PC-3 (cell line): ENCODE measurements around the gene CNTLN. TPM values are rescaled to one million over a fixed set of nuclear protein-coding genes. Genes with fewer than 3 reads are reported as not detected.

Source experiments
- ATAC-seq: fragments of 200-7000 bp; cut with Tn5 transposase; 2 replicates; pipeline ENCODE4 v1.9.1; 2020; ENCODE audit warnings: mild to moderate bottlenecking, moderate library complexity
- BruUV-seq: library from RNA; stranded (reverse); fragments of 400-500 nt; replicated peaks from 2 replicates; lab custom pipeline; 2021; lab: Mats Ljungman, UMichigan
- CTCF ChIA-PET: fragments of 300-600 bp; sonication (Branson Sonifier 250); formaldehyde crosslinking; loops from one replicate; lab custom pipeline; 2022; ENCODE audit warnings: antibody characterized with exemption; lab: Charles Lee
- POLR2A ChIA-PET: fragments of 300-600 bp; sonication (Branson Sonifier 250); formaldehyde crosslinking; loops from one replicate; lab custom pipeline; 2022; ENCODE audit warnings: antibody characterized with exemption; ENCODE audit not compliant: unreplicated experiment; lab: Charles Lee
- DNase-seq: peaks from one replicate; pipeline ENCODE4 v3.0.0-alpha.2; 2015
- H2AFZ ChIP-seq: fragments of 300-600 bp; sonication (generic); 2 replicates; pipeline ENCODE4 v1.6.0; 2016; ENCODE audit warnings: antibody characterized with exemption, low read length
- H3F3A ChIP-seq: fragments of 300-600 bp; sonication (generic); one replicate; pipeline ENCODE4 v1.6.0; 2017; ENCODE audit warnings: antibody characterized with exemption, low read length, control low read depth, mild to moderate bottlenecking; ENCODE audit not compliant: unreplicated experiment
- H3K27ac ChIP-seq: fragments of 300-600 bp; sonication (generic); 2 replicates; pipeline ENCODE4 v1.5.1; 2016; ENCODE audit warnings: mild to moderate bottlenecking, low read length
- H3K27me3 ChIP-seq: fragments of 300-600 bp; sonication (generic); 2 replicates; pipeline ENCODE4 v1.6.1; 2016; ENCODE audit warnings: low read length, mixed read lengths
- H3K36me3 ChIP-seq: fragments of 300-600 bp; sonication (generic); 2 replicates; pipeline ENCODE4 v1.6.1; 2016; ENCODE audit warnings: low read depth, mixed run types, low read length, mixed read lengths
- H3K4me1 ChIP-seq: fragments of 300-600 bp; sonication (generic); 2 replicates; pipeline ENCODE4 v1.5.1; 2016; ENCODE audit warnings: low read length; ENCODE audit not compliant: insufficient read depth
- H3K4me2 ChIP-seq: fragments of 300-600 bp; sonication (generic); 2 replicates; pipeline ENCODE4 v1.6.0; 2016; ENCODE audit warnings: low read length
- H3K4me3 ChIP-seq: fragments of 300-600 bp; sonication (generic); 2 replicates; pipeline ENCODE4 v1.5.1; 2016; ENCODE audit warnings: mild to moderate bottlenecking, low read length, mixed read lengths
- H3K79me2 ChIP-seq: fragments of 300-600 bp; sonication (generic); 2 replicates; pipeline ENCODE4 v1.6.1; 2017; ENCODE audit warnings: low read length, mixed read lengths
- H3K9ac ChIP-seq: fragments of 300-600 bp; sonication (generic); 2 replicates; pipeline ENCODE4 v1.6.0; 2016; ENCODE audit warnings: mild to moderate bottlenecking, low read length
- H3K9me2 ChIP-seq: fragments of 300-600 bp; sonication (generic); replicated peaks from 2 replicates; pipeline ENCODE4 v1.6.1; 2016; ENCODE audit warnings: mixed run types, low read length, mixed read lengths
- H3K9me3 ChIP-seq: fragments of 300-600 bp; sonication (generic); 2 replicates; pipeline ENCODE4 v1.6.1; 2016; ENCODE audit warnings: low read length, mixed read lengths
- H4K20me1 ChIP-seq: fragments of 300-600 bp; sonication (generic); 2 replicates; pipeline ENCODE4 v1.6.1; 2016; ENCODE audit warnings: low read length, mixed read lengths
- EZH2 ChIP-seq: fragments of 300-600 bp; sonication (generic); IDR thresholded peaks from one replicate; pipeline ENCODE4 v1.6.1; 2017; ENCODE audit warnings: antibody characterized with exemption, mild to moderate bottlenecking, low read length; ENCODE audit not compliant: unreplicated experiment
- EZH2phosphoT487 ChIP-seq: fragments of 300-600 bp; sonication (generic); IDR thresholded peaks from 2 replicates; pipeline ENCODE4 v1.6.1; 2018; ENCODE audit warnings: mild to moderate bottlenecking, antibody characterized with exemption, low read length, borderline replicate concordance
- intact Hi-C: fragments of 100-400 bp; cut with micrococcal nuclease; formaldehyde crosslinking; loops from 2 replicates; pipeline ENCODE4 v1.9.0; 2023
- total RNA-seq: library from RNA; depleted of rRNA; stranded (reverse); fragments of >200 nt; gene quantifications from 2 replicates; pipeline ENCODE4 v1.2.3, GENCODE V29; 2014
- TF ChIP-seq, protein P1 (sequence below): fragments of 300-600 bp; sonication (generic); conservative IDR thresholded peaks from 2 replicates; pipeline ENCODE4 v1.5.1; 2017; ENCODE audit warnings: antibody characterized with exemption, low read depth, mild to moderate bottlenecking, low read length

CNTLN gene
- total RNA-seq, 1 experiment from 2014 or later, result 6.9 TPM

DNA sequence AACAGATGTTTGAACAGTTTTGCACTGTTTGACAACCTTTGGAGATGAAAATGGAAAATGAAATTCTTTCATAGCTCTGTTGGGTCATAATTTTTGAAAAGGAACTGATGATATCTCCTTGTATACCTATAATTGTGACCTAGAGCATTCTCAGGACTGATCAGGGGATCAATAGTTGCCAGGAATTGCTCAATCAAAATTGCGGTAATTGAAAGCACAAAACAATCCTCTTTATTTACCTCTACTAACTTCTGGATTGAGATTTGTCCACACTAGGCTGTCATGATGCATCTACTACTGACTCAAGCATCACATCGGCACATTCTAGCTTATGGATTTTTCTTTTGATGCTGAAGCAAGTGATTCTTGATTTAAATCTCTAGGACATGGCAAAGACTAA is 4.1 kb upstream of the CNTLN start:
- Histone ChIP-seq H3K4me1 (peaks cover 17% of the 10 kb centered on the region), H3K9me3 (no peaks in the 10 kb centered on the region), H3K36me3 (no peaks in the 10 kb centered on the region), H3K27ac (no peak overlapping the region), H3K4me3 (no peak overlapping the region), H3K9me2 (no peaks in the 10 kb centered on the region), H3K9ac (no peak overlapping the region), H3K79me2 (peaks cover 7% of the 10 kb centered on the region), H2AFZ (no peak overlapping the region), H3K4me2 (no peak overlapping the region), H3K27me3 (no peaks in the 10 kb centered on the region), H3F3A (no peaks in the 10 kb centered on the region), H4K20me1 (no peaks in the 10 kb centered on the region)
- ChIA-PET POLR2A (no interaction called here), CTCF (no interaction called here)
- ATAC-seq, result no peak
- no TSS peak for BruUV-seq
- intact Hi-C loops, result no loop called here
- no peak for DNase-seq
- TF ChIP-seq EZH2phosphoT487 (no peak), EZH2 (no peak)
- TF ChIP-seq, protein P1, sequence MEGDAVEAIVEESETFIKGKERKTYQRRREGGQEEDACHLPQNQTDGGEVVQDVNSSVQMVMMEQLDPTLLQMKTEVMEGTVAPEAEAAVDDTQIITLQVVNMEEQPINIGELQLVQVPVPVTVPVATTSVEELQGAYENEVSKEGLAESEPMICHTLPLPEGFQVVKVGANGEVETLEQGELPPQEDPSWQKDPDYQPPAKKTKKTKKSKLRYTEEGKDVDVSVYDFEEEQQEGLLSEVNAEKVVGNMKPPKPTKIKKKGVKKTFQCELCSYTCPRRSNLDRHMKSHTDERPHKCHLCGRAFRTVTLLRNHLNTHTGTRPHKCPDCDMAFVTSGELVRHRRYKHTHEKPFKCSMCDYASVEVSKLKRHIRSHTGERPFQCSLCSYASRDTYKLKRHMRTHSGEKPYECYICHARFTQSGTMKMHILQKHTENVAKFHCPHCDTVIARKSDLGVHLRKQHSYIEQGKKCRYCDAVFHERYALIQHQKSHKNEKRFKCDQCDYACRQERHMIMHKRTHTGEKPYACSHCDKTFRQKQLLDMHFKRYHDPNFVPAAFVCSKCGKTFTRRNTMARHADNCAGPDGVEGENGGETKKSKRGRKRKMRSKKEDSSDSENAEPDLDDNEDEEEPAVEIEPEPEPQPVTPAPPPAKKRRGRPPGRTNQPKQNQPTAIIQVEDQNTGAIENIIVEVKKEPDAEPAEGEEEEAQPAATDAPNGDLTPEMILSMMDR, result no peak

DNA sequence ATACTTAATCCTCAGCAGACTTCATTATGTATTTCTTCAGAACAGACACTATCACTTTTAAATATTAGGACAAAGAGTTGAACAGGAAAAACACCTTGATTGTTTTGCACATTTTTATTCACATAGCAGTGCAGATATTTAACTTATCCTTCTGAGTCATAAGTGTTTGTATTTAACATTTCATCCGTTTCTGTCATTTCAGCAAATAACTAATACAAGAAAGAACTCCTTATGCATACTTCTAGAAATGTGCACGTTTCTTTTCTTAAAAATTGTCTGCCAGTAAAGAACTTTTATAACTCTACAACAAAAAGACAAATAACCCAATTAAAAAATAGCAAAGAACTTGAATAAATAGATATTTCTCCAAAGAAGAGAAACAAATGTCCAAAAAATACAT is 3.3 kb upstream of the CNTLN start:
- H3K79me2 ChIP-seq, result peaks cover 15% of the 10 kb centered on the region
- no peaks in the 10 kb centered on the region for H3K9me3 ChIP-seq
- H3K27me3 ChIP-seq, result no peaks in the 10 kb centered on the region
- peak overlapping the region; percentile 70 for H3K4me2 ChIP-seq
- ChIA-PET CTCF (no interaction called here), POLR2A (no interaction called here)
- no peak overlapping the region for H3K9ac ChIP-seq
- no TSS peak for BruUV-seq
- H3K4me1 ChIP-seq, result peaks cover 17% of the 10 kb centered on the region
- no peaks in the 10 kb centered on the region for H3K36me3 ChIP-seq
- 0 out of 2 replicates have a peak overlapping the region, but pooled peaks have one; percentile 33 for H3K4me3 ChIP-seq
- H2AFZ ChIP-seq, result 0 out of 2 replicates have a peak overlapping the region, but pooled peaks have one; percentile 52
- TF ChIP-seq EZH2phosphoT487 (no peak), EZH2 (no peak)
- TF ChIP-seq, protein P1, result no peak
- no peaks in the 10 kb centered on the region for H3F3A ChIP-seq
- no peaks in the 10 kb centered on the region for H3K9me2 ChIP-seq
- intact Hi-C loops, result no loop called here
- H4K20me1 ChIP-seq, result no peaks in the 10 kb centered on the region
- ATAC-seq (peak; percentile 23), DNase-seq (peak; percentile 19)
- peak overlapping the region; percentile 51 for H3K27ac ChIP-seq

DNA sequence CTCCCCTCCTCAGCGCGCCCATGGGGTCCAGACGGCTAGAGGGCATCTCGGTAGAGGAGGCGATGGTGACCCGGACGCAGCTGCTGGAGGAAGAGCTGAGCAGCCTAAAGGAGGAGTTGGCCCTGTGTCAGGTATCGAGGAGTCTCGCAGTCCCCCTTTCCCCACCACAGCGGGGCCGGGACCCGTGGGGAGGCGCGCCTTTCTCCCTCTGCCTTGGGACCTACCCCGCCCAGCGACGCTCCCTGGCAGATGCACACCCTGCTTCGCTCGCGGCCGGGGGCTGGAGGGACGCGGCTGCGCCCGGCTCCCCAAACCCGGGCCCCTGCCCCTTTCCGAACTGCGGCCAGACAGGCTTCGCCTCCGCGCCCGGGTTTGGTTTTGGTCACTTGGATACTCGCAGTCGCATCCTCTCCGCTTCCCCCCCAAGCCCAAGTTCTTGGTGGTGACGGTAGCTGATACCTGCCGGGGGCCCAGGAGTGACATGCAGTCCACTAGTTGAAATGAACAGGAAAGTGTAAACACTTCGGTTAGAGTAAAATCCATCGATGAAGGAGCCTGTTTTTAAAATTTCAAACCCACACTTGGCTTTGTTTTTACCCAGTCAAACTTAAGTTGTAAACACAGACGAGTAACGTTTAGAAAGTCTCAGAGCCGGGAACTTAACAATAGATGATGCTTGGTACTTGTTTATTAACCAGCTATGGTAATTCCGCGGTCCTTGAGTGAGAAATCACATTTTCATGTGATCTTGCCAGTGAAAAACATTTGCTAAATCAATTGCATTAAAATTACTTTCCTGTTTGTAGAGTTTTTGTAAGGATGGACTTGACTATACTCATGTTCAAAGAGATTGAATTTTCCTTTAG is 688 bp downstream of the CNTLN start:
- Histone ChIP-seq H3K9ac (peak overlapping the region; percentile 96), H3K27me3 (no peaks in the 10 kb centered on the region), H4K20me1 (no peaks in the 10 kb centered on the region), H3K27ac (peak overlapping the region; percentile 30; the same call in 1 of the 2 replicates), H2AFZ (peak overlapping the region; percentile 100), H3F3A (no peaks in the 10 kb centered on the region), H3K79me2 (peaks cover 46% of the 10 kb centered on the region), H3K9me2 (no peaks in the 10 kb centered on the region), H3K9me3 (no peaks in the 10 kb centered on the region), H3K4me2 (peak overlapping the region; percentile 86), H3K4me1 (peaks cover 17% of the 10 kb centered on the region), H3K36me3 (no peaks in the 10 kb centered on the region), H3K4me3 (peak overlapping the region; percentile 100)
- ChIA-PET CTCF (no interaction called here), POLR2A (no interaction called here)
- intact Hi-C loops, result no loop called here
- TF ChIP-seq EZH2, result no peak
- TF ChIP-seq, protein P1, result no peak
- TF ChIP-seq EZH2phosphoT487, result no peak
- BruUV-seq, result TSS peak; percentile 47
- ATAC-seq, result peak; percentile 63
- peak; percentile 25 for DNase-seq
